Effector memory CD4-positive, alpha-beta T cell (primary cell): ENCODE results near the gene MACROD2.
"Not testable (repeated sequence)": the region's sequence is repeated elsewhere in the genome, so short reads cannot be mapped to it uniquely, and the experiment has no call there.

ENCODE experiments used
- DNase-seq, 3 donors: peaks; one replicate each; pipeline ENCODE4 v3.0.0-alpha.2; 2020
- H3K27ac ChIP-seq: 2 replicates; pipeline ENCODE4 v1.7.0; 2013; ENCODE audit warnings: mild to moderate bottlenecking, low read length, moderate library complexity; ENCODE audit not compliant: insufficient read depth, poor library complexity, severe bottlenecking
- H3K27me3 ChIP-seq: replicated peaks from 2 replicates; pipeline ENCODE4 v1.7.0; 2013; ENCODE audit warnings: mild to moderate bottlenecking, low read length; ENCODE audit not compliant: insufficient read depth, control insufficient read depth, poor library complexity, severe bottlenecking
- H3K36me3 ChIP-seq: 2 replicates; pipeline ENCODE4 v1.7.0; 2013; ENCODE audit warnings: mild to moderate bottlenecking, low read length, moderate library complexity; ENCODE audit not compliant: control insufficient read depth, insufficient read depth
- H3K4me1 ChIP-seq: 2 replicates; pipeline ENCODE4 v1.7.0; 2013; ENCODE audit warnings: low read length, mild to moderate bottlenecking; ENCODE audit not compliant: control insufficient read depth, insufficient read depth, poor library complexity, severe bottlenecking
- H3K4me3 ChIP-seq: 2 replicates; pipeline ENCODE4 v1.7.0; 2013; ENCODE audit warnings: low read length, low read depth, mild to moderate bottlenecking; ENCODE audit not compliant: insufficient read depth, poor library complexity, severe bottlenecking
- H3K9me3 ChIP-seq: 2 replicates; pipeline ENCODE4 v1.7.0; 2013; ENCODE audit warnings: mild to moderate bottlenecking, low read length, moderate library complexity; ENCODE audit not compliant: control insufficient read depth

The MACROD2 gene

DNA sequence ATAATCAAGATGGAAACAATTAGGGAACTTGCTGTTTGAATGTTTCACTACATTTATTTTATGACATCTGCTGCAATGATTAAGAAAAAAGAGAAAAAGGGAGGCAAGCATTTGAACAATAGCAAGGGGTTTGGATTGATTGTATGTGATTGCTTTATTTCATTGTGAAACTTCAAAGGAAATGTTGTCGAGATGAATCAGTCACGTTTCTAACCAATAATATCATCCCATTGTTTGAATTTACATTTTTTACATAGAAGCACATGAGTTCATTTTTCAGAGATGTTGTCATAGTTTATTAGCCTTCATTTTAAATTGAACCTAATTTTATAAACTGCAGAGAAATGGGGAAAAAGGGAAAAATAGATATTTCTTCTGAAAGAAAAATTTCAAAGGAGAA is 2006.0 kb downstream of the MACROD2 start:
- no peak overlapping the region for H3K4me3 ChIP-seq
- no peak for DNase-seq
- no peaks in the 10 kb centered on the region for H3K36me3 ChIP-seq
- no peaks in the 10 kb centered on the region for H3K4me1 ChIP-seq
- no peak overlapping the region for H3K27ac ChIP-seq
- H3K27me3 ChIP-seq = no peaks in the 10 kb centered on the region
- no peaks in the 10 kb centered on the region for H3K9me3 ChIP-seq

DNA sequence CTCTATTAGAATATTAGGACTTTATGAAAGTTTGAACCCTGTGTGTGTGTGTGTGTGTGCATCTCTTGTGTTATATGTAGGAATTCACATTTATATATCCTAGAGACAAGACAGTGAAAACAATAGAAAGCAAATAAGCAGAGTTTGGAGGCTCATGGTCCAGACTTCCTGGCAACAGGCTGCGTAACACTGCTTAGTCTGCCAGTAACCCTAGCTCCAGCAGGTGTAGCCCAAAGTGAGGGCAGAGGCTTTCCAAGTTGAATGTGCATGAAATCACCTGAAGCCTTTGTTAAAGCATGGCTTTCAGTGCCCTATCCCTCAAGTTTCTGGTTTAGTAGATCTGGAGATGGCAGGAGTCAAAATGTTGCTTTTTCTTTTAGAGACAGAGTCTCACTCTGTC is 2008.0 kb downstream of the MACROD2 start:
- Histone ChIP-seq H3K4me1 (no peaks in the 10 kb centered on the region), H3K27ac (no peak overlapping the region), H3K36me3 (no peaks in the 10 kb centered on the region), H3K27me3 (no peaks in the 10 kb centered on the region), H3K4me3 (no peak overlapping the region), H3K9me3 (no peaks in the 10 kb centered on the region)
- no peak for DNase-seq

DNA sequence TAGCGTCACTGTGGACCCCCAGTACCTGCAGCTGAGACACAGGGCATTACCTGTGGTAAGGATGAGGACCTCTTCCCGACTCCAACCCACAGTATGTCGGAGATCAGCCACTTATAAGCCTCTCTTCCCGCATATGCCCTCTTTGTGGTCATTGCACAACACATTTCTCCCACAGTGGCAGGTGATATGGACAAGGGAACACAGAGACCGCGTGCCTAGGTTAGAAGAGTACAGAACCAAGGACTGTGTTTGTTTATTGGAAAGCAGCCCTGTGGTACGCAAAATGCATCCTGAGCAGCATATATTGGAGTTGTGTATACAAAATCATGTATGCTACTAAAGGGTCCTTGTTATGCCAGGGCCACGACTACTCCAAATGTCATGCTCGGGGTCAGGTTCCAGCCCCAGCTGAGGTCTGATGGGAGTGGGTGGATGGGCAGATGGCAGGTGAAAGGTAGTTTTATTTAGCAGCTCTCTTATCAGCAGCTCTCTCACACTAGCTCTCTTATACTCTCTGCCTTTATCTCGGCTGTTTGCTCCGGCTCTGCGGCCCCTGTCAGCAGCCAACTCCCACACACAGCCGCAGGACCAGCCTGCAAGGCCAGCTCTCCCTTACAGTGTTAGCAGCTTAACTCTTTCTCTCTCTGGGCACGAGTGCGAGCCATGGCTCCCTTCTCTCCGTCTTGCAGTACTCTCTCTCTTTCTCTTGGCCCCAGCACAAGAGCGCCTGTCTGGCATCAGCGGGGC is 2009.0 kb downstream of the MACROD2 start:
- no peaks in the 10 kb centered on the region for H3K27me3 ChIP-seq
- no peak overlapping the region for H3K27ac ChIP-seq
- DNase-seq = no peak
- H3K9me3 ChIP-seq = no peaks in the 10 kb centered on the region
- no peaks in the 10 kb centered on the region for H3K4me1 ChIP-seq
- H3K4me3 ChIP-seq = no peak overlapping the region
- no peaks in the 10 kb centered on the region for H3K36me3 ChIP-seq

DNA sequence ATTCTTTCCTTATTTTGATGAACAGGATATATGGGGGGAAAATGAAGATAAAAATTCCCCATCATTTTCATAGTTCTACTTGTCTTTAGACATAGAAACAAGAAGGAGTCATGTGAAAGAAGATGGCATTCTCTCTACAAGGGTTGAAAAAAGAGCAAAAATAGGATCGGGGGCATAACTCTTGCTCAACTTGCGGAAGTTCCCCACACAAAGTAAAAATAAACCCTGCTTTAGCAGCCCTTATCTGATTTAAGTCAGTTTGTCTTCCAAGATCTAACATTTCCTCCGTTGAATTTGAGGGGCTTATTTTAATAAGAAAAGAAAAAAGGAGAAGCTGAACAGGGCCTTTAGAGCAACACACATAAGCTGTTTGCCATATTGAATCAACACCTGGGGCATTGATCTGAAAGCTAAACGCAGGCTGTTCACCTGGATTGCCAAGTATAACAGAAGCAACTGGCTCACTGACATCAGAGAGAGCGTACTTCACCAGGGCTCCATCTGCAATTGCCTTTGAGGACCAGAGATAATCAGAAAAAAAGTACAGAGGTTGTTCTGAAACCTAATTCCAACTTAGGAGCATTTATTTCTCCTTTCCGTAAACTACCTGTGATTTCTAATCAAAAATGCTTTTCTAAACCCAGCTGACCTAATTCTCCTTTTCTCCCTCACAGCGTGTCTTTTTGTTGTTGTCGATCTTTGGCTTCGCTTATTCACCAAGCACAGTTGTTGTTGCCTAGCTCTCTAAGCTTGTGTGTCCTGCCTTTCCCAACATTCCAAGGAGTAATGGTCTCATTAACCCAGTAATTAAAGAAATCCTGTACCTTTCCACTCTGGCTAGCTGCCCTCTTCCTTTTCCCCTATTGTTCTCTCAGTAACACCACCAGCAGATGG is 2010.0 kb downstream of the MACROD2 start:
- H3K9me3 ChIP-seq = no peaks in the 10 kb centered on the region
- no peaks in the 10 kb centered on the region for H3K4me1 ChIP-seq
- DNase-seq = no peak
- H3K36me3 ChIP-seq = no peaks in the 10 kb centered on the region
- H3K27me3 ChIP-seq = no peaks in the 10 kb centered on the region
- H3K27ac ChIP-seq = no peak overlapping the region
- no peak overlapping the region for H3K4me3 ChIP-seq

DNA sequence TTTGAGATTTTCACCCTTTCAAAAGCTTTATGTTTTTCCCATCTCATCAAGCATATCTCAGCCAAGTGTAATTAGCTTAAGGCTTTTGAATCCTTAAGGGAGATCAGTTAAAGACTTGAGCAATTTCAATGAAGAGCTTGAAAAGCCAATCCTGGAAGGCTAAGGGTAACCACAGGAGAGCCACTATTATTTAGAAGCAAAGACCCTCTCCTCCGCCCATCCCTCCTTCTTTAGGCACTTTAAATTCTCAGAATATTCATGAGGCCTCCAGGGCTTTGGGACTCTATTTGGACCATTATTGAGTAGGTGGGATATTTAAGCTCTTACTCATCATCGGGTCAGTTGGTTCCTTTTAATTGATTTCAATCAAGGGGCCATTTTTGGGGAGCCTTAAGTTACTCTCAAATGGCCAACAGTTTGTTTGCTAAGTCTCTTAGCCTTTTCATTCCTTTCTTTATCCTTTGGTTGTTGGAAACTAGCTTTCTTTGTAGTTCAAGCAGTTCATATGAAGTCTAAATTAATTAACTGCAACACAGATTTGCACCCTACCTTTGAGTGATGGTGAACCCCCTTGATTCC is 2010.7 kb downstream of the MACROD2 start:
- H3K36me3 ChIP-seq = no peaks in the 10 kb centered on the region
- no peaks in the 10 kb centered on the region for H3K4me1 ChIP-seq
- no peak overlapping the region for H3K4me3 ChIP-seq
- no peak for DNase-seq
- no peak overlapping the region for H3K27ac ChIP-seq
- no peaks in the 10 kb centered on the region for H3K9me3 ChIP-seq
- no peaks in the 10 kb centered on the region for H3K27me3 ChIP-seq

DNA sequence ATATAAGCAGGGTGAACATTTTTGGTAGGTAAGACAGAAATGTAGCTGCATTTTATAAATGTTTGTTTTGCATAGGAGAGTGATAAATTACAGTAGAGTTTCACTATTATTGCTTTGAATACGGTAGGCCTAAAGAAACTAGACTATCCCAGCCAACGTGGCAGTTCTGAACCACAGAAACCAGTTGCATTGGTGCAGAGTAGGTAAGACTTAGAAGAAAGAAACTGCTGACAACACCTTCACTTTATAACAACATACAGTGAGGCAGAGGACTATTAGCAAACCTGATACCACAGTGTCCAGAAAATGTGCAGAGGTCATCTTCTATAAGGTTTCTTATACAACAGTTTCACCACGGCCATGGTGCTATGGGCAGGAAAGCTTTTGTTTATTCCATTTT is 2011.8 kb downstream of the MACROD2 start:
- Histone ChIP-seq H3K36me3 (no peaks in the 10 kb centered on the region), H3K9me3 (no peaks in the 10 kb centered on the region), H3K4me3 (no peak overlapping the region), H3K27me3 (no peaks in the 10 kb centered on the region), H3K4me1 (no peaks in the 10 kb centered on the region), H3K27ac (no peak overlapping the region)
- no peak for DNase-seq

DNA sequence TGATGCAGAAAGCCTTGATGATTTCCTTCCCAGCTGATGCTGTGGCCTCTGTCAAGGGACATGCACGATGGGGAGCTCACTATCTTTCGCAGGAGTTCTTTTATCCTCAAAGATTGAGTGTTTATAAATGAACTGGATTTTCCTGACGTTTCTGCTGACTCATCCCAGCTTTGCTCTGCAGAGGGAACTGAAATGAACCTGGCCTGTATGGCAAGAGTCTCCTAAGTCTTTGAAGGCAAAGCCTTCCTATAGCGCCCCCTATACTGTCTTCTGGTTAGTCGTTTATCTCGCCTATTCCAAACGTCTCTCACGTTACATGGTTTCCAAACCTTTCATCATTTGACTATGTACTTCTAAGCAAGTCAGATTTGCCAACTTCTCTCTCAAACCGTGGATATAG is 2012.6 kb downstream of the MACROD2 start:
- DNase-seq = no peak
- Histone ChIP-seq H3K4me3 (no peak overlapping the region), H3K4me1 (no peaks in the 10 kb centered on the region), H3K27me3 (no peaks in the 10 kb centered on the region), H3K36me3 (no peaks in the 10 kb centered on the region), H3K9me3 (no peaks in the 10 kb centered on the region), H3K27ac (no peak overlapping the region)

DNA sequence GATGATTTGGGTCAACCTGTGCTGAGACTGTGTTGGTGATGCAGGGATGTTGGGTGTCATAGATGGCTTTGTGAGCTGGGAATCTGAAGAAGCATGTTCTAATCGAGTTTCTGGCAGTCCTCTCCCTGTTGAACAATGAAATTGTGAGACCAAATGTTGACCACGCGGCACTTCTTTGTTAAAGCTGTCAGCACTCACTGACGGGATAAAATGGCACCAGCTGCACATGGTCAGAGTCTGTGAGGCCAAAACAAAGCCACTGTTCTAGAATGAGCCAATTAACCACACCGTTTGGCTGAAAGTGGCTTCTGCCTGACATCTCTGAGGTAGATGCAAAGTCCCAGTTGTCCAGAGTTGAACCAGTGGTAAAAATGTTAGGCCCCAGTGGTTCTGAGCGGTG is 2015.7 kb downstream of the MACROD2 start:
- H3K9me3 ChIP-seq = no peaks in the 10 kb centered on the region
- H3K27ac ChIP-seq = no peak overlapping the region
- H3K27me3 ChIP-seq = no peaks in the 10 kb centered on the region
- no peaks in the 10 kb centered on the region for H3K4me1 ChIP-seq
- no peak overlapping the region for H3K4me3 ChIP-seq
- H3K36me3 ChIP-seq = no peaks in the 10 kb centered on the region
- no peak for DNase-seq

DNA sequence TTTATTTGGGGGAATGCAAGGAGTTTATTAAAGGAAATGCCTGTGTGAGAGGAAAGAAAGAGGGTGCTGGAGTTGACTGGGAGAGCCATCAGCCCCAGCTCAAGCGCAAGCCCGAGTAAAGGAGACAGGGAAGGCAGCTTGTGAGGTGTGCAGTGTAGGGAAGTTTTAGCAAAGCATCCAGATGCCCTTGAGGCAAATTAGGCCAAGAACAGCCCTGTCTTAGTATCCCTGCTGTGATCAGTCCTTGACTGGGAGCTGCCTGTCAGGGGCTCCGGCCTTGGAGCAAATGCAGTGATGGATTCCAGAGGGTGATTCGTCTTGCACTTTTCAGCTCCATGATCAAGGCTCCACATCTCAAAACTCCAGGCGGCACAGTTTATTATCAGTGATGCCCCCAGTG is 2016.2 kb downstream of the MACROD2 start:
- Histone ChIP-seq H3K27me3 (no peaks in the 10 kb centered on the region), H3K4me3 (no peak overlapping the region), H3K36me3 (no peaks in the 10 kb centered on the region), H3K4me1 (no peaks in the 10 kb centered on the region), H3K9me3 (no peaks in the 10 kb centered on the region), H3K27ac (no peak overlapping the region)
- no peak for DNase-seq

DNA sequence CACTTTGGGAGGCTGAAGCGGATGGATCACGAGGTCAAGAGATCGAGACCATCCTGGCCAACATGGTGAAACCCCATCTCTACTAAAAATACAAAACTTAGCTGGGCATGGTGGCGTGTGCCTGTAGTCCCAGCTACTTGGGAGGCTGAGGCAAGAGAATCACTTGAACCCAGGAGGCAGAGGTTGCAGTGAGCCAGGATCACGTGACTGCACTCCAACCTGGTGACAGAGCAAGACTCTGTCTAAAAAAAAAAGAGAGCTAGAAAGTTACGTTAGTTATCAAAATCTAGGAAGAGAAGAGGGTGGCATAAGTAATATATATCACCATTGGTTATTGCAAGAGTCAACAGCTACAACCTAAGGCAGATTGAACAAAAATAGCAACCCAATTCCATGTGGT is 2017.6 kb downstream of the MACROD2 start:
- not testable (repeated sequence) for H3K4me3 ChIP-seq, H3K36me3 ChIP-seq, H3K27me3 ChIP-seq, H3K9me3 ChIP-seq, H3K27ac ChIP-seq, H3K4me1 ChIP-seq, DNase-seq
